PFSK-1 (cell line): ENCODE results near the gene SNX12.

Source experiments
- POLR2AphosphoS5 ChIP-seq: IDR thresholded peaks from 2 replicates; pipeline ENCODE4 v1.6.1; 2012; ENCODE audit warnings: low read depth, mild to moderate bottlenecking, control low read depth, low read length, moderate library complexity
- TAF1 ChIP-seq: IDR thresholded peaks from 2 replicates; pipeline ENCODE4 v1.6.1; 2012; ENCODE audit warnings: low read length, control low read depth, borderline replicate concordance; ENCODE audit not compliant: insufficient read depth
- TF ChIP-seq, protein P1 (sequence below), 2 experiments: IDR thresholded peaks; 2 replicates each; pipeline versions ENCODE4 v1.6.1 to v1.8.0; 2011 to 2012; ENCODE audit warnings: low read depth in 2 of 2, low read length in 2 of 2, control low read depth in 1 of 2, inconsistent platforms in 1 of 2, mild to moderate bottlenecking in 1 of 2, moderate library complexity in 1 of 2; ENCODE audit not compliant: insufficient read depth in 1 of 2

DNA sequence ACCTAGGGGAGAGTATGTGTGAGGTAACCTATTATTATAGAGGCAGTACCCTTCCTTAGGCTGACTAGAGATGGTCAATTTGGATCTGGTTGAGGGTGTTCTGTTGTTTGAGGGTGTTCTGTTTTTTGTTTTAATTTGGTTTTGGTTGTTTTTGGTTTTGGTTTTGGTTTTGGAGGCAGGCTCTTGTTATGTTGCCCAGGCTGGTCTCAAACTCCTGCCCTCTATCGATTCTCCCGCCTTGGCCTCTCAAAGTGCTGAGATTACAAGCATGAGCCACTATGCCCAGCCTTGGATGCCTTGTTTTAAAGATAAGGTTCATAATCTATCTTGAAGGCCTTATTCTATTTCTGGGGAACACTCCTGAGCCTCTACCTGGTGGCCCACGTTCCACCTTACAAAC lies 37.5 kb upstream of the SNX12 start:
- no peak for TF ChIP-seq POLR2AphosphoS5
- TF ChIP-seq, protein P1, sequence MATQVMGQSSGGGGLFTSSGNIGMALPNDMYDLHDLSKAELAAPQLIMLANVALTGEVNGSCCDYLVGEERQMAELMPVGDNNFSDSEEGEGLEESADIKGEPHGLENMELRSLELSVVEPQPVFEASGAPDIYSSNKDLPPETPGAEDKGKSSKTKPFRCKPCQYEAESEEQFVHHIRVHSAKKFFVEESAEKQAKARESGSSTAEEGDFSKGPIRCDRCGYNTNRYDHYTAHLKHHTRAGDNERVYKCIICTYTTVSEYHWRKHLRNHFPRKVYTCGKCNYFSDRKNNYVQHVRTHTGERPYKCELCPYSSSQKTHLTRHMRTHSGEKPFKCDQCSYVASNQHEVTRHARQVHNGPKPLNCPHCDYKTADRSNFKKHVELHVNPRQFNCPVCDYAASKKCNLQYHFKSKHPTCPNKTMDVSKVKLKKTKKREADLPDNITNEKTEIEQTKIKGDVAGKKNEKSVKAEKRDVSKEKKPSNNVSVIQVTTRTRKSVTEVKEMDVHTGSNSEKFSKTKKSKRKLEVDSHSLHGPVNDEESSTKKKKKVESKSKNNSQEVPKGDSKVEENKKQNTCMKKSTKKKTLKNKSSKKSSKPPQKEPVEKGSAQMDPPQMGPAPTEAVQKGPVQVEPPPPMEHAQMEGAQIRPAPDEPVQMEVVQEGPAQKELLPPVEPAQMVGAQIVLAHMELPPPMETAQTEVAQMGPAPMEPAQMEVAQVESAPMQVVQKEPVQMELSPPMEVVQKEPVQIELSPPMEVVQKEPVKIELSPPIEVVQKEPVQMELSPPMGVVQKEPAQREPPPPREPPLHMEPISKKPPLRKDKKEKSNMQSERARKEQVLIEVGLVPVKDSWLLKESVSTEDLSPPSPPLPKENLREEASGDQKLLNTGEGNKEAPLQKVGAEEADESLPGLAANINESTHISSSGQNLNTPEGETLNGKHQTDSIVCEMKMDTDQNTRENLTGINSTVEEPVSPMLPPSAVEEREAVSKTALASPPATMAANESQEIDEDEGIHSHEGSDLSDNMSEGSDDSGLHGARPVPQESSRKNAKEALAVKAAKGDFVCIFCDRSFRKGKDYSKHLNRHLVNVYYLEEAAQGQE (IDR thresholded peaks at IDR 0.05; ENCODE audit: insufficient read depth in 1 of 2, low read depth in 2 of 2, low read length in 2 of 2) = no peak
- no peak for TF ChIP-seq TAF1
